Right cardiac atrium (tissue), 5 donors: ENCODE data around the gene VAMP8. TPM values are rescaled to one million over a fixed set of nuclear protein-coding genes. Genes with fewer than 3 reads are reported as not detected.
A peak's percentile ranks its signal among the peaks of the same experiment; 100 is the strongest.
"Not testable (repeated sequence)": the region's sequence is repeated elsewhere in the genome, so short reads cannot be mapped to it uniquely, and the experiment has no call there.

ENCODE experiments used
- ATAC-seq, 2 donors: fragments of 200-7000 bp; cut with Tn5 transposase; one replicate each; pipeline versions ENCODE4 v1.8.0 to v1.9.1; 2020; ENCODE audit warnings: moderate library complexity in 2 of 2, mild to moderate bottlenecking in 1 of 2
- DNase-seq, 3 donors: peaks; one replicate each; pipeline ENCODE4 v3.0.0-alpha.2; 2020
- H3K27ac ChIP-seq: one replicate; pipeline ENCODE4 v1.5.1; 2013; ENCODE audit warnings: mild to moderate bottlenecking, low read length, control low read depth, moderate library complexity
- H3K27me3 ChIP-seq: one replicate; pipeline ENCODE4 v1.6.1; 2013; ENCODE audit not compliant: control insufficient read depth, insufficient read depth
- H3K4me1 ChIP-seq: one replicate; pipeline ENCODE4 v1.6.1; 2013; ENCODE audit warnings: low read length; ENCODE audit not compliant: control insufficient read depth, insufficient read depth
- H3K4me3 ChIP-seq: one replicate; pipeline ENCODE4 v1.5.1; 2013; ENCODE audit warnings: low read length, control low read depth
- H3K9me3 ChIP-seq: one replicate; pipeline ENCODE4 v1.6.1; 2013; ENCODE audit warnings: low read length; ENCODE audit not compliant: control insufficient read depth
- WGBS: extraction: QIAGEN DNeasy Blood & Tissue Kit; methylation state at CpG from one replicate; pipeline ENCODE4 v1.1.7; 2013; 5-methylcytosine and 5-hydroxymethylcytosine counted together
- intact Hi-C, 4 donors: fragments of 100-400 bp; cut with DNase I; formaldehyde crosslinking; loops; one replicate each; pipeline versions ENCODE4 v1.11.0 to v1.14.0; 2022 to 2023
- polyA plus RNA-seq: library from polyadenylated mRNA; stranded (reverse); fragments of 200-250 nt; gene quantifications from one replicate; pipeline ENCODE4 v1.2.3, GENCODE V29; 2013
- total RNA-seq, 4 donors: library from RNA; stranded (reverse); fragmentation: NEBNext Ultra II Directional; extraction: Animal tissue kit (Norgen Biotek cat#: 25700); gene quantifications; one replicate each; pipeline ENCODE4 v1.2.1, GENCODE V29; 2021
- donor health status: healthy with polysubstance abuse.
- donor health status: DM: no; HTN: yes; CAD: no.
- donor health status: DM: no; HTN: no; CAD: no.
- donor health status: DM: no; HTN: yes; CAD: no; lungs with severe emphysema.
- donor health status: DM: yes; HTN: yes; CAD: no.

Gene VAMP8
- total and polyA plus RNA-seq, 5 donors: 24.9 to 38.3 (median 32.6) TPM

DNA sequence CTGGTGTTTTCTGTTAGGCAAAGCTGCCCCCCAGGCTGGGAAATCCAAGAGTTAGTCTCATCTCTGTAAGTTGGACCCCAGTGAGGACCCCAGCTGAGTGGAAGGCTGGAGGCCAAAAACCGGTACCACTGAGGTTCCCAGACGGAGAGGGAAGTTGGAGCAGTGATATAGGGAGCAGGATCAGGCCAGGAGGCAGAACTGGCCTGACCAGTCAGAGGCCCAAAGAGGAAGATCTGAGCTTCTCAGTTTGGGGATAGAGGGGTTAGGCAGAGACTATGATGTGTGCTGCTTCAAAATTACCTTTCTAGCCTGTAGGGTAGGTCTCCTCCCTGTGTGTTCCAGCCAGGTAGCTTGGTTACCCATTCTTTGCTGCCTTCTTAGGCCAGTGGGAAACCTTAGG lies 13.6 kb downstream of the VAMP8 start:
- H3K4me3 ChIP-seq: no peak overlapping the region
- H3K27me3 ChIP-seq: no peaks in the 10 kb centered on the region
- H3K27ac ChIP-seq: peak overlapping the region; percentile 94
- intact Hi-C loops: no loop called here
- DNase-seq (no peak), ATAC-seq (no peak)
- H3K4me1 ChIP-seq: peaks cover 29% of the 10 kb centered on the region
- WGBS: 50% methylated on average over 2 of the region's 2 CpGs
- no peaks in the 10 kb centered on the region for H3K9me3 ChIP-seq

DNA sequence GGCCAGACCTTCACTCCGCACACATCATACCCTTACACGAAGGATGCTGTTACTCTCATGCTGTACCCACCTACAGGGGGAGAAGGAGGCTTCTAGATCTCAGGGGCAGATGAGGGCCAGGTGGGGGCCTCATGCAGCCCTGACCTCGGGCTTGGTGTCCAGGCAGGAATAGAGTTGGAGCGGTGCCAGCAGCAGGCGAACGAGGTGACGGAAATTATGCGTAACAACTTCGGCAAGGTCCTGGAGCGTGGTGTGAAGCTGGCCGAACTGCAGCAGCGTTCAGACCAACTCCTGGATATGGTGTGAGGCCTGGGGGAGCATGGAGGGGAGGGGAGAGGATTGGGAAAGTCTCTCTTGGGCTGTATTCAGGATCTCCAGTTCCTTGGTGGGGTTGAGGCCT lies 14.2 kb downstream of the VAMP8 start:
- DNase-seq (peak in 1 of 3 donors; percentile 70), ATAC-seq (no peak)
- Histone ChIP-seq H3K27me3 (no peaks in the 10 kb centered on the region), H3K27ac (peak overlapping the region; percentile 94), H3K9me3 (no peaks in the 10 kb centered on the region), H3K4me3 (no peak overlapping the region), H3K4me1 (peaks cover 27% of the 10 kb centered on the region)
- WGBS: 69% methylated on average over 12 of the region's 12 CpGs
- intact Hi-C loops: no loop called here

DNA sequence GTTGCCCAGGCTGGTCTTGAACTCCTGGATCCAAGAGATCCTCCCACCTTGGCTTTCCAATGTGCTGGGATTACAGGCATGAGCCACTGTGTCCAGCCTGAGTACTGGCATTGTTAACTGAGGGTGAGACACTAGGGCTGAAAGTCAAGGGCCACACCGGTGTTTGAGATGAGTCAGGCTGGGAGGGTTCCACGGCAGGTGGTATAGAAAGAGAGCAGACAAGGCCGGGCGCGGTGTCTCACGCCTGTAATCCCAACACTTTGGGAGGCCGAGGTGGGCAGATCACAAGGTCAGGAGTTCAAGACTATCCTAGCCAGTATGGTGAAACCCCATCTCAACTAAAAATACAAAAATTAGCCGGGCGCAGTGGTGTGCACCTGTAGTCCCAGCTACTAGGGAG lies 14.9 kb downstream of the VAMP8 start:
- intact Hi-C loops, DNase-seq, H3K27ac ChIP-seq, H3K4me3 ChIP-seq, H3K27me3 ChIP-seq, H3K9me3 ChIP-seq, ATAC-seq: not testable (repeated sequence)
- 95% methylated on average over 9 of the region's 9 CpGs for WGBS
- peaks cover 28% of the 10 kb centered on the region for H3K4me1 ChIP-seq

DNA sequence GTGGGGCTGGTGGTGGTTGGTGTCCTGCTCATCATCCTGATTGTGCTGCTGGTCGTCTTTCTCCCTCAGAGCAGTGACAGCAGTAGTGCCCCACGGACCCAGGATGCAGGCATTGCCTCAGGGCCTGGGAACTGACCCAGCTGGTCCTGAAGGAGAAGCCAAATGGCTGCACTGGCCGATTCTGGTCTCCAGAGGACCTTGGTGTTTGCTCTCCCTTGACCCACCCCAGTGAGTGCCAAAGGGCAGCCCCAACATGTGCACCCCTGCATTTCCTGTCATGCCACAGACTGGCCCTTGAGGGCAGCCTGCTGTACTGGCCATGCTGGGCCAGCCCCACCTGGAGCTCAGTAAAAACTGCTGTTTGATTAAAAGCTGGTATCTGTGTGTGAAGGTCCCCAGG lies 15.6 kb downstream of the VAMP8 start:
- intact Hi-C loops: no loop called here
- Histone ChIP-seq H3K27me3 (no peaks in the 10 kb centered on the region), H3K9me3 (no peaks in the 10 kb centered on the region), H3K4me1 (peaks cover 26% of the 10 kb centered on the region), H3K27ac (no peak overlapping the region), H3K4me3 (no peak overlapping the region)
- WGBS: 68% methylated on average over 3 of the region's 3 CpGs
- DNase-seq (no peak), ATAC-seq (no peak)

DNA sequence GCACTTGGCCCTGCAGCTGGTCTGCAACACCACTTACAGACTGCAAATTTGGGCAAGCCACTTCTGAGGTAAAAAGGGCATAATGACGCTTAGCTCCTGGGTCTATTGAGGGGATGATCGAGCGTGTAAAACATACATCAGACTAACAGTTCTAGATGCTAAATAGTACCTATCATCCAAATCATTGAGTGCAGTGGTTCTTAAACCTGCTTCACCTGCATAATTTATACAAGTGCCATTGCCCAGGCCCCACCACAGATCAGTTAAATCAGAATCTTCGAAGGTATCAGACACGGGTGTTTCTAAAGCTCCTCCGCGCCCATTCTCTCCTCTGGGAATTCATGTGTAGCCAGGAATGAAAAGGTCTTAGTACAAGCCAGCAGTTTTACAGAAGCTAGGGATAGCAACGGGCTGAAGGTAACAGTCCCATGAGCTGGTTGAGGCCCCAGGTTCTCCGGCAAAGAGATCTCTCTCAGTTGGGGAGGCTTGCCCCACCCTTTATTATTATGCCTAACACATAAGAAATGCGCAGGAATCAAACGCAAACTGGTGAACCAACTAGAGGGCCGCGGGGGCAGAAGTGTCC lies 17.4 kb downstream of the VAMP8 start:
- peak overlapping the region; percentile 91 for H3K27ac ChIP-seq
- intact Hi-C loops: no loop called here
- ATAC-seq (no peak), DNase-seq (no peak)
- peak overlapping the region; percentile 48 for H3K4me3 ChIP-seq
- no peaks in the 10 kb centered on the region for H3K27me3 ChIP-seq
- no peaks in the 10 kb centered on the region for H3K9me3 ChIP-seq
- H3K4me1 ChIP-seq: peaks cover 19% of the 10 kb centered on the region
- 16% methylated on average over 13 of the region's 13 CpGs for WGBS

DNA sequence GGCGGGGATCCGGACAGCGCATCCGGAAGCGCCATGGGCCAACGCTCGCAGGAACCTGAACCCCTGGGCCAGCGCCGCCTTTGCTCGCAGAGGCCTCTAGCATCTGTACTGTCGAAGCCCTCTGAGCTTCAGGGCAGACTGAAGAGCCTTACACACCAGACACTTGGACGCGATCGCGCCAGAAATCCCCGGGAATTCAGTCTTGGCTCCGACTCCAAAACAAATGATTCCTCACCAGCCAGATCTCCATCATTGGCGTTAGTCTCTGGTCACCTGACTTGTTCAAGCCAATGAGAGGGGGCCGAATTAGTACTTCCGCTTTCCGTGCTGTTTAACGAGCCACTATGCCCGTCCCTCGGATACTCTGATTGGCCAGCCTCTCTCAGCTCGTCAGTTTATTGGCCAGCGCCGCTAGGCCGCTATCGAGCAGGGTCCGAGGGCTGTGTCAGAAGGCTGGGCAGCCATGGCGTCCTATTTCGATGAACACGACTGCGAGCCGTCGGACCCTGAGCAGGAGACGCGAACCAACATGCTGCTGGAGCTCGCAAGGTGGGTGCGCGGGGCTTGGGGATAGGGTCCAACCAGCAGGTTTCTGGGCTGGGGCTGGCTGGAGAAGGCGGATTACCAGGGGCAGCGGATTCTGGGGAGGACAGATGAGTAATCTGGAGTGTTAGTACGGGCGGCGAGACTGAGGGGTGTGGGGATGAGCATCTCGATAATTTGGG lies 18.1 kb downstream of the VAMP8 start, which contains the start of gene RNF181:
TSS of gene RNF181 (plus strand) at position 445 of the 725 bp plus-strand sequence. CDS start at position 464, 19 bp downstream.
- H3K4me1 ChIP-seq: peaks cover 16% of the 10 kb centered on the region

DNA sequence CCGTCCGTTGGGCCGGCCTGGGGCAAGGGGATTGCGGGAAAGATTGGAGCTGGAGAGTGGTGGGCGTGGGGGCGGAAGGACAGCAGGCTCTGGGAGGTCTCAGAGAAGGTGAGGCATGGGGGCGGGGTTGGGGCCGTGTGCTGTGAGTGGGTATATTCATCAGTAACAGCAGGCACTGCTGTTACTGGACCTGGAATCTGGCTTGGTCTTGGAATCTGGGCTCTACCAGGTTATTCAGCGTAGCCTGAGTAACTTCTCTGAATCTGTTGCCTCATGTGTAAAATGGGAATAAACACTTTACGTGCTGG lies 18.6 kb downstream of the VAMP8 start:
- H3K27ac ChIP-seq: peak overlapping the region; percentile 95
- WGBS: 2% methylated on average over 10 of the region's 10 CpGs
- no peaks in the 10 kb centered on the region for H3K27me3 ChIP-seq
- intact Hi-C loops: no loop called here
- no peak for ATAC-seq
- H3K9me3 ChIP-seq: no peaks in the 10 kb centered on the region
- no peak for DNase-seq
- peaks cover 14% of the 10 kb centered on the region for H3K4me1 ChIP-seq
- H3K4me3 ChIP-seq: peak overlapping the region; percentile 73

More for the DNA sequence above, 18.1 kb downstream of the VAMP8 start, which contains the start of gene RNF181:
- Histone ChIP-seq H3K9me3 (no peaks in the 10 kb centered on the region), H3K27me3 (no peaks in the 10 kb centered on the region), H3K27ac (peak within 1 kb of the TSS; percentile 95), H3K4me3 (peak within 1 kb of the TSS; percentile 73)
- under 1% methylated on average over 47 of the region's 47 CpGs for WGBS
- DNase-seq (peak; percentile 95 to 97 (median 95)), ATAC-seq (peak; percentile 96 to 97)
- intact Hi-C loops: no loop called here

DNA sequence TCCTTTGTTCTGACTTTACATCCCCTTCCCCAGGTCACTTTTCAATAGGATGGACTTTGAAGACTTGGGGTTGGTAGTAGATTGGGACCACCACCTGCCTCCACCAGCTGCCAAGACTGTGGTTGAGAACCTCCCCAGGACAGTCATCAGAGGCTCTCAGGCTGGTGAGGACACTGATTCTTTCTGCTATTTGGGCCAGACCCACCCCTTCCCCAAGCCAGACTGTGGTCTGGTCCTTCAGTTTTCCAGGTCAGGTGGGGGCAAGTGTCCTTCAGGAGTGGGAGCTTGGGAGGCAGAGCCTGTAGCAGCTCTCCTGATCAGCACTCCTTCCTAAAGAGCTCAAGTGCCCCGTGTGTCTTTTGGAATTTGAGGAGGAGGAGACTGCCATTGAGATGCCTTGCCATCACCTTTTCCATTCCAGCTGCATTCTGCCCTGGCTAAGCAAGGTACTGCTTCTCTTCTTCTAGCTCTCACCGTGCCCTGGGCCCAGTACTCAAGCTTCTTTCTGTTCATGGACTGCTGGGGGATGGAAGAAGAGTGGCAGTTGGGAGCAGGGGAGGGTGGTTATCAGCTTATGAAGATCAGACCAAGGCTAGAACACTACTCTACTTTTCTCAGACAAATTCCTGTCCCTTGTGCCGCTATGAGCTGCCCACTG lies 19.2 kb downstream of the VAMP8 start:
- WGBS: 50% methylated on average over 3 of the region's 3 CpGs
- no peaks in the 10 kb centered on the region for H3K9me3 ChIP-seq
- H3K27me3 ChIP-seq: no peaks in the 10 kb centered on the region
- H3K4me3 ChIP-seq: no peak overlapping the region
- ATAC-seq: no peak
- intact Hi-C loops: no loop called here
- no peak overlapping the region for H3K27ac ChIP-seq
- DNase-seq: no peak
- H3K4me1 ChIP-seq: peaks cover 15% of the 10 kb centered on the region

DNA sequence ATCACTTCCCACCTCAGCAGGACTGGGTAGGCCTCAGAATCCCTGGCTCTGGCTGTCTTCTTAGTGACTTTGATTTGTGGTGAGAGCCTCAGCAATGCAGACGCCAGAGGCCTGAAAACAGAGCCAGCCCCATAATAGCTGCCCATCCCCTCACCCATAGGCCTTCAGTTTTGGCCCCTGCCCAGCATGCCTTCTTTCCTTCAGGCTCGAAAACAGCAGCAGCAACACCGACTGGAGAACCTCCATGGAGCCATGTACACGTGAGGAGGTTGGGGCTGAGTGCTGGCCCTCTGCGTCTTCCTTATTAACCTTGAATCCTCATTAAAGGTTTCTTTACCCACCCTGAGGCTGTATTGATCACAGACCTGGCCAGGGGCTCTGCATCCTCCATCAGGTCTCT lies 19.9 kb downstream of the VAMP8 start:
- no peaks in the 10 kb centered on the region for H3K27me3 ChIP-seq
- no peak overlapping the region for H3K27ac ChIP-seq
- DNase-seq (no peak), ATAC-seq (no peak)
- peaks cover 14% of the 10 kb centered on the region for H3K4me1 ChIP-seq
- 72% methylated on average over 5 of the region's 5 CpGs for WGBS
- no peaks in the 10 kb centered on the region for H3K9me3 ChIP-seq
- no peak overlapping the region for H3K4me3 ChIP-seq
- intact Hi-C loops: no loop called here

DNA sequence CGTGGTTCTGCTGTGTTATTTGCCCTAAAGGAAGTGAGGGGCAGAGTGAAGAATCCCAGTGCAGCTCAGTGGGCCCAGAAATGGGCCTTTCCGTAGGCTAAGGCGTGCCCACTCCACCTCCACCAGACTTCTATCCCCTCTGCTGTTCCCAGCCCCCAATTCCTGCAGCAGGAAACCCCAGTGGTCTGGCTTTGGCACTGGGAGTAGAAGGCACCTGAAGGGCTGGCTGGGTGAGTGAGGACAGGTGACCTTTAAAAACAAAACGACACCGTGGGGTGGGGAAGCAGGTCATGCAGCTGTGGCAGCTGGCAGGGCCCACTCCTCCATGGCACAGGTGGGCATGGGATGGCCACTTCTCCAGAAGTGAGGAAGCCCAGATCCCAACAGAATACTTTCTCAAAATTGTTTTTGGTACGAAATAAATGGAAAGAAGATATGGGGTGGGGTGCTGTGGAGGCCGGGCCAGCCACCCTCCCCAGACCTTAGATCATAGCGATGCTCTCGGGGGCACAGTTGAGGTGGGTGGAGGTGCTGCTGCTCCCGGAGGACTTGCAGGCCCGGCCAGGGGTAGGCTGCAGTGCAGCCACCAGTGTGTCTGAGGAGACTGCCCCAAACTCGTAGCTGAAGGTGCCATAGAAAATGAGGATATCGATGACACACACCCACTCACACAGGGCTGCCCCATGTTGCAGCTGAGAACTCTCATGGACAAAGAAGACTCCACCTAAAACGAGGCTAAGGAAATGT lies 21.4 kb downstream of the VAMP8 start:
- ATAC-seq (no peak), DNase-seq (peak in 1 of 3 donors; percentile 26)
- no peak overlapping the region for H3K4me3 ChIP-seq
- peaks cover 15% of the 10 kb centered on the region for H3K4me1 ChIP-seq
- no peak overlapping the region for H3K27ac ChIP-seq
- 73% methylated on average over 14 of the region's 14 CpGs for WGBS
- no peaks in the 10 kb centered on the region for H3K9me3 ChIP-seq
- no peaks in the 10 kb centered on the region for H3K27me3 ChIP-seq
- intact Hi-C loops: no loop called here
